Trophoblast cell (in vitro differentiated cells and primary cell): Measurements from ENCODE around the gene NXPE3.

ENCODE experiments used
- DNase-seq, 2 donors: peaks; one replicate each; pipeline ENCODE4 v3.0.0-alpha.2; 2016
- H2AFZ ChIP-seq: 2 replicates; pipeline ENCODE4 v1.6.1; 2013; ENCODE audit warnings: low read length, moderate library complexity, mild to moderate bottlenecking; ENCODE audit not compliant: insufficient read depth, poor library complexity
- H2AK5ac ChIP-seq: 2 replicates; pipeline ENCODE4 v1.6.1; 2013; ENCODE audit warnings: mild to moderate bottlenecking, low read length
- H2BK120ac ChIP-seq: 2 replicates; pipeline ENCODE4 v1.6.1; 2013; ENCODE audit warnings: low read length, mild to moderate bottlenecking, moderate library complexity; ENCODE audit not compliant: insufficient read depth, poor library complexity
- H2BK12ac ChIP-seq: 2 replicates; pipeline ENCODE4 v1.6.1; 2013; ENCODE audit warnings: mild to moderate bottlenecking, low read length, moderate library complexity
- H2BK5ac ChIP-seq: 2 replicates; pipeline ENCODE4 v1.6.1; 2013; ENCODE audit warnings: low read length, low read depth, moderate library complexity, mild to moderate bottlenecking; ENCODE audit not compliant: poor library complexity
- H3K14ac ChIP-seq: 2 replicates; pipeline ENCODE4 v1.6.1; 2013; ENCODE audit warnings: mild to moderate bottlenecking, low read length
- H3K18ac ChIP-seq: 2 replicates; pipeline ENCODE4 v1.6.1; 2013; ENCODE audit warnings: mild to moderate bottlenecking, low read length
- H3K23ac ChIP-seq: 2 replicates; pipeline ENCODE4 v1.6.1; 2013; ENCODE audit warnings: low read length
- H3K27ac ChIP-seq: 2 replicates; pipeline ENCODE4 v1.5.1; 2013; ENCODE audit warnings: low read depth, mild to moderate bottlenecking, inconsistent platforms, low read length, moderate library complexity
- H3K27me3 ChIP-seq: 2 replicates; pipeline ENCODE4 v1.6.1; 2013; ENCODE audit warnings: inconsistent platforms, mild to moderate bottlenecking, low read length, moderate library complexity; ENCODE audit not compliant: insufficient read depth
- H3K36me3 ChIP-seq, 2 experiments: 1 replicate in 1 of 2; 2 replicates in 1 of 2; pipeline ENCODE4 v1.6.1; 2013; ENCODE audit warnings: low read length in 2 of 2, mild to moderate bottlenecking in 2 of 2, moderate library complexity in 1 of 2; ENCODE audit not compliant: insufficient read depth in 2 of 2, control insufficient read depth in 1 of 2
- H3K4ac ChIP-seq: 2 replicates; pipeline ENCODE4 v1.6.1; 2013; ENCODE audit warnings: low read depth, mild to moderate bottlenecking, low read length, moderate library complexity
- H3K4me1 ChIP-seq, 2 experiments: 1 replicate in 1 of 2; 2 replicates in 1 of 2; pipeline ENCODE4 v1.6.1; 2013; ENCODE audit warnings: low read length in 2 of 2, mild to moderate bottlenecking in 2 of 2, moderate library complexity in 1 of 2; ENCODE audit not compliant: insufficient read depth in 2 of 2, control insufficient read depth in 1 of 2
- H3K4me2 ChIP-seq: 2 replicates; pipeline ENCODE4 v1.6.1; 2013; ENCODE audit warnings: inconsistent platforms, mild to moderate bottlenecking, low read length, moderate library complexity
- H3K4me3 ChIP-seq: 2 replicates; pipeline ENCODE4 v1.5.1; 2013; ENCODE audit warnings: mild to moderate bottlenecking, low read depth, low read length, inconsistent platforms
- H3K79me1 ChIP-seq: one replicate; pipeline ENCODE4 v1.6.1; 2013; ENCODE audit warnings: low read length
- H3K79me2 ChIP-seq: 2 replicates; pipeline ENCODE4 v1.6.1; 2013; ENCODE audit warnings: low read length, mild to moderate bottlenecking; ENCODE audit not compliant: control insufficient read depth, insufficient read depth, poor library complexity
- H3K9ac ChIP-seq: 2 replicates; pipeline ENCODE4 v1.6.1; 2013; ENCODE audit warnings: mild to moderate bottlenecking, low read length
- H3K9me3 ChIP-seq: 2 replicates; pipeline ENCODE4 v1.6.1; 2013; ENCODE audit warnings: low read depth, mild to moderate bottlenecking, control low read depth, inconsistent platforms, low read length; ENCODE audit not compliant: insufficient read depth
- H4K12ac ChIP-seq: 2 replicates; pipeline ENCODE4 v1.6.1; 2013; ENCODE audit warnings: low read depth, mild to moderate bottlenecking, low read length, moderate library complexity
- H4K8ac ChIP-seq: 2 replicates; pipeline ENCODE4 v1.6.1; 2013; ENCODE audit warnings: low read depth, mild to moderate bottlenecking, low read length, moderate library complexity
- H4K91ac ChIP-seq: one replicate; pipeline ENCODE4 v1.6.1; 2013; ENCODE audit warnings: low read depth, mild to moderate bottlenecking, low read length, moderate library complexity
- WGBS: extraction: QIAGEN DNeasy Blood & Tissue Kit; methylation state at CpG from one replicate; pipeline ENCODE4 v1.1.7; 2013; ENCODE audit warnings: missing lambda C conversion rate; ENCODE audit not compliant: insufficient read length, insufficient coverage; ENCODE audit errors: extremely low coverage; 5-methylcytosine and 5-hydroxymethylcytosine counted together

Gene NXPE3

DNA sequence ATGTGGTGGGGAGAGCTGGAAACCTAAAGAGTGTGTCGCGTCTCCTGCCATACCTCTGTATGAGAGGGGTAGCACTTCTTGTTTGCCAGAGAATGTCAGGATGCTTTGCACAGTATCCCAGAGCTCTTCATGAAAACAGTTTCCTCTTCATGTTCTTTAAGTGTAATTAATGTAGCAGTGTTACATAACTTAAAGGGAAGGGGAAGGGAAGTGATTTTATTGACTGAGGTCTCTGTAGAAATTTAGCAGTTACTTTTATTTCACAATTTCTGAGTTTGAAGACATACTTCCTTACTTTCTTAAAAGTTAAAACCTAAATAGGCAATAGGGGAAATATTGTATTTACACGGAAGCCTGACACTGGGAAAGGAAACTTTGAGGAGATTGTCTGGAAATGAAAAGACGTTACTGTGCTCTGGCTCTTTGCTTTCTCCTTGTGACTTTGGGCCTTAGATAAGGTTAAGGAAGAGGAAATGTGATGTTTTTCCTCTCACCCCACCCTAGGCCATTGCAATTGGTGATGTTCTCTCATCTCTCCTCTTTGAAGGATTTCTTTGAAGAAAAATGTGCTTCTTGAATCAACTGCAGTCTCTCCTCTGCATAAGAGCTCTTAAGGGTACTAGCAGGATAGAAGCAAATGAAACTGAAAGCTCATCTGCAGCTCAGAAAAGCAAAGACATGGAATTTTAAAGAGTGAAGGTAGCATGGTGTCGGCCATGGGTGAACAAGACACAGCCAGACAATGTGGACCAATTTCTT, 6.0 kb downstream of the NXPE3 start:
- no peak for DNase-seq
- WGBS: no CpG with 5 or more reads among the region's 5 CpGs
- Histone ChIP-seq H4K8ac (no peak overlapping the region), H2BK12ac (no peak overlapping the region), H3K14ac (no peak overlapping the region), H3K4ac (no peak overlapping the region), H3K27me3 (no peaks in the 10 kb centered on the region), H3K79me2 (no peaks in the 10 kb centered on the region), H3K4me2 (no peak overlapping the region), H3K4me1 (no peaks in the 10 kb centered on the region), H4K91ac (no peak overlapping the region), H3K23ac (no peak overlapping the region), H4K12ac (no peak overlapping the region), H2AK5ac (no peak overlapping the region), H3K79me1 (no peaks in the 10 kb centered on the region), H3K18ac (no peak overlapping the region), H3K36me3 (peaks cover 6 to 12% of the 10 kb centered on the region in 2 experiments), H3K9ac (no peak overlapping the region), H2BK5ac (no peak overlapping the region), H3K4me3 (no peak overlapping the region), H3K9me3 (no peaks in the 10 kb centered on the region), H2BK120ac (no peak overlapping the region), H2AFZ (no peak overlapping the region), H3K27ac (no peak overlapping the region)

DNA sequence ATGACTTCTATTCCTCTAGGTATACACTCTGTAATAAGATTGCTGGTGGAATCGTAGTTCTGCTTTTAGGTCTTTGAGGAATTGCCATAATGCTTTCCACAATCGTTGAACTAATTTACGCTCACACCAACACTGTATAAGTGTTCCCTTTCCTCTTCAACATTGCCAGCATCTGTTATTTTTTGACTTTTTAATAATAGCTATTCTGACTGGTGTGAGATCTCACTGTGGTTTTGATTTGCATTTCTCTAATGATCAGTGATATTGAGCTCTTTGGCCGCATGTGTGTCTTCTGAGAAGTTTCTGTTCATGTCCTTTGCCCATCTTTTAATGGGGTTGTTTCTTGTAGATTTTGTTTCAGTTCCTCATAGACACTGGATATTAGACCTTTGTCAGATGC, 12.8 kb downstream of the NXPE3 start:
- Histone ChIP-seq H3K36me3 (peaks cover 2 to 7% of the 10 kb centered on the region in 2 experiments), H3K79me1 (no peaks in the 10 kb centered on the region), H3K79me2 (no peaks in the 10 kb centered on the region), H3K4ac (no peak overlapping the region), H2BK12ac (no peak overlapping the region), H3K27ac (no peak overlapping the region), H2BK5ac (no peak overlapping the region), H3K18ac (no peak overlapping the region), H2AFZ (no peak overlapping the region), H3K4me1 (no peaks in the 10 kb centered on the region), H3K9me3 (no peaks in the 10 kb centered on the region), H3K4me3 (no peak overlapping the region), H3K14ac (no peak overlapping the region), H4K8ac (no peak overlapping the region), H2AK5ac (no peak overlapping the region), H3K27me3 (no peaks in the 10 kb centered on the region), H4K91ac (no peak overlapping the region), H3K4me2 (no peak overlapping the region), H3K9ac (no peak overlapping the region), H2BK120ac (no peak overlapping the region), H4K12ac (no peak overlapping the region), H3K23ac (no peak overlapping the region)
- no peak for DNase-seq
- WGBS: no CpG with 5 or more reads among the region's 4 CpGs

DNA sequence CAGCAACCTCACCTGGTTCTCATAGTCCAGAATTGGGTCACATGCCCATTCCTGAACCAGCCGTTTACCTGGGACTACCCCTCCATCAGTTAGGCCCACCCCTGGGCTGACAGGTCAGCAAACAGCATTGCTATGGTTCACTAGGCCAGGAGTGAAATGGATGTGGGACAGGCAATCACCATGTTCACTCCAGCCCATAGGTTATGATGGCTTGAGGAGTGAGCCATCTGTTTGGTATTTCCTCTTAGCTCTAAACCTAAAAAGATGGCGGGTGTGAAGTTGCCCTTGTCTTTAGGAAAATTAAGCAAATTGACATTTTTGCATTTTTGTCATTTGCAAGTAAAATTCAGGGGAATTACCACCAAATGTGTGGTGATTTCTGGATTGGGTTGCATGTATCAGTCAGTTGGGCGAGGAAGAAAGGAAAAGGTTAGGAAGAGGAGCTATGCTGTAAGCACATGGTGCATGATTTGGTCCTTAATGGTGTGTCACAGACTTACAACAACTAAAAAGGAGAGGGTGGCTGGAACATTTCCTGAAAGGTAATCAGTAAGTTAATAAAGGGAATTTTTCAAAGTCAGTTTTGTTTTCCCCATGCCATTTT, 17.2 kb downstream of the NXPE3 start:
- H3K23ac ChIP-seq: no peak overlapping the region
- no peak overlapping the region for H4K8ac ChIP-seq
- no peak overlapping the region for H3K4me2 ChIP-seq
- no peak overlapping the region for H2BK5ac ChIP-seq
- no peak overlapping the region for H4K12ac ChIP-seq
- H3K4me1 ChIP-seq: no peaks in the 10 kb centered on the region
- no peak overlapping the region for H3K4ac ChIP-seq
- H2BK12ac ChIP-seq: no peak overlapping the region
- H3K18ac ChIP-seq: no peak overlapping the region
- no peak for DNase-seq
- no peaks in the 10 kb centered on the region for H3K79me1 ChIP-seq
- no peak overlapping the region for H3K27ac ChIP-seq
- H2AFZ ChIP-seq: no peak overlapping the region
- H3K9me3 ChIP-seq: no peaks in the 10 kb centered on the region
- H3K14ac ChIP-seq: no peak overlapping the region
- no peaks in the 10 kb centered on the region for H3K27me3 ChIP-seq
- H3K36me3 ChIP-seq: peaks cover 0 to 1% of the 10 kb centered on the region in 2 experiments
- H3K4me3 ChIP-seq: no peak overlapping the region
- H3K9ac ChIP-seq: no peak overlapping the region
- H3K79me2 ChIP-seq: no peaks in the 10 kb centered on the region
- no peak overlapping the region for H2AK5ac ChIP-seq
- H2BK120ac ChIP-seq: no peak overlapping the region
- no CpG with 5 or more reads among the region's 3 CpGs for WGBS
- H4K91ac ChIP-seq: no peak overlapping the region

DNA sequence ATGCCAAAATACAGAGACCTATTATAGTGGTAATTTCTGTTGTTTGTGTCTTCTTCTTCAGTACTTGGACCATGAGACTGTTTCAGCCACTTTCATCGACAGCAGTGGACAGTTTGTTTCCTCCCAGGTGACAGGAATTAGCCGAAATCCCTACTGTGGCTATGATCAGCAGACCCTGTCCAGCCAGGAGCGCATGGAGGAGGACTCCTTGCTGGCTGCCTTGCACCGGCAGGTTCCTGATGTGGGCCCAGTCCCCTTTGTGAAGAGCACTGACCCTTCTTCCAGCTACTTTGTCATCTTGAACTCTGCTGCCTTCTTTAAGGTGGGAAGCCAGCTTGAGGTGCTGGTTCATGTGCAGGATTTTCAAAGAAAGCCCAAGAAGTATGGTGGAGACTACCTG, 22.2 kb downstream of the NXPE3 start:
- Histone ChIP-seq H4K12ac (no peak overlapping the region), H3K27me3 (no peaks in the 10 kb centered on the region), H3K4me1 (no peaks in the 10 kb centered on the region), H3K23ac (no peak overlapping the region), H3K79me1 (no peaks in the 10 kb centered on the region), H3K79me2 (no peaks in the 10 kb centered on the region), H3K4me2 (no peak overlapping the region), H2BK12ac (no peak overlapping the region), H2AFZ (no peak overlapping the region), H3K18ac (no peak overlapping the region), H2BK5ac (no peak overlapping the region), H3K9me3 (no peaks in the 10 kb centered on the region), H3K4me3 (no peak overlapping the region), H4K91ac (no peak overlapping the region), H2AK5ac (no peak overlapping the region), H2BK120ac (no peak overlapping the region), H3K4ac (no peak overlapping the region), H3K9ac (no peak overlapping the region), H4K8ac (no peak overlapping the region), H3K14ac (no peak overlapping the region), H3K27ac (no peak overlapping the region), H3K36me3 (no peaks in the 10 kb centered on the region)
- no peak for DNase-seq
- WGBS: no CpG with 5 or more reads among the region's 4 CpGs
